ENCODE results near the gene HK2.

Gene HK2

GRCh38 chr2:74814102-74814501 is 19.8 kb upstream of the HK2 start:
- DNase-seq (ENCODE audit: low read depth) = no peak
- no peak overlapping the region for H3K4me3 ChIP-seq (ENCODE audit: low read depth, low read length)
- TF ChIP-seq, protein P1, sequence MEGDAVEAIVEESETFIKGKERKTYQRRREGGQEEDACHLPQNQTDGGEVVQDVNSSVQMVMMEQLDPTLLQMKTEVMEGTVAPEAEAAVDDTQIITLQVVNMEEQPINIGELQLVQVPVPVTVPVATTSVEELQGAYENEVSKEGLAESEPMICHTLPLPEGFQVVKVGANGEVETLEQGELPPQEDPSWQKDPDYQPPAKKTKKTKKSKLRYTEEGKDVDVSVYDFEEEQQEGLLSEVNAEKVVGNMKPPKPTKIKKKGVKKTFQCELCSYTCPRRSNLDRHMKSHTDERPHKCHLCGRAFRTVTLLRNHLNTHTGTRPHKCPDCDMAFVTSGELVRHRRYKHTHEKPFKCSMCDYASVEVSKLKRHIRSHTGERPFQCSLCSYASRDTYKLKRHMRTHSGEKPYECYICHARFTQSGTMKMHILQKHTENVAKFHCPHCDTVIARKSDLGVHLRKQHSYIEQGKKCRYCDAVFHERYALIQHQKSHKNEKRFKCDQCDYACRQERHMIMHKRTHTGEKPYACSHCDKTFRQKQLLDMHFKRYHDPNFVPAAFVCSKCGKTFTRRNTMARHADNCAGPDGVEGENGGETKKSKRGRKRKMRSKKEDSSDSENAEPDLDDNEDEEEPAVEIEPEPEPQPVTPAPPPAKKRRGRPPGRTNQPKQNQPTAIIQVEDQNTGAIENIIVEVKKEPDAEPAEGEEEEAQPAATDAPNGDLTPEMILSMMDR (IDR thresholded peaks at IDR 0.05; ENCODE audit: insufficient read depth, low read depth, low read length, missing control alignments) = no peak

DNA sequence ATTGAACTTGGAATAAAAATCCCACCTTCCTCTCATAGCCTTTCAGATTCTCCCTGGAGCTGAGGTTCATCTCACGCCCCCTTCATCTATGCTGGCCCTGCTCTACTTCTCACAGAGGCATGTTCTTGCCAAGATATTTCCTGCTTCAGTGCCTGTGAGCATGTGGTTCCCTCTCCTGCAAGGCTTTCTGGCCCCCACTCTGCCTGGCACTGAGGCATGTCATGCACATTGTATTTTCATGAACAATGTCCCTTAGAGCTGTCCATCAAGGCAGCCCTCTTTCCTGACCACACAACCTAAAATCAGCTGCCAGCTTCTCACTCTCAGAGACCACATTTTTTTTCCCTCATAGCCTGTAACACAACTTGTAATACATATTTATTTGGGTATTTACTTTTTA is 18.0 kb upstream of the HK2 start:
- TF ChIP-seq, protein P1 (IDR thresholded peaks at IDR 0.05; ENCODE audit: insufficient read depth, low read depth, low read length, missing control alignments) = no peak
- no peak for DNase-seq (ENCODE audit: low read depth)
- H3K4me3 ChIP-seq (ENCODE audit: low read depth, low read length) = no peak overlapping the region

DNA sequence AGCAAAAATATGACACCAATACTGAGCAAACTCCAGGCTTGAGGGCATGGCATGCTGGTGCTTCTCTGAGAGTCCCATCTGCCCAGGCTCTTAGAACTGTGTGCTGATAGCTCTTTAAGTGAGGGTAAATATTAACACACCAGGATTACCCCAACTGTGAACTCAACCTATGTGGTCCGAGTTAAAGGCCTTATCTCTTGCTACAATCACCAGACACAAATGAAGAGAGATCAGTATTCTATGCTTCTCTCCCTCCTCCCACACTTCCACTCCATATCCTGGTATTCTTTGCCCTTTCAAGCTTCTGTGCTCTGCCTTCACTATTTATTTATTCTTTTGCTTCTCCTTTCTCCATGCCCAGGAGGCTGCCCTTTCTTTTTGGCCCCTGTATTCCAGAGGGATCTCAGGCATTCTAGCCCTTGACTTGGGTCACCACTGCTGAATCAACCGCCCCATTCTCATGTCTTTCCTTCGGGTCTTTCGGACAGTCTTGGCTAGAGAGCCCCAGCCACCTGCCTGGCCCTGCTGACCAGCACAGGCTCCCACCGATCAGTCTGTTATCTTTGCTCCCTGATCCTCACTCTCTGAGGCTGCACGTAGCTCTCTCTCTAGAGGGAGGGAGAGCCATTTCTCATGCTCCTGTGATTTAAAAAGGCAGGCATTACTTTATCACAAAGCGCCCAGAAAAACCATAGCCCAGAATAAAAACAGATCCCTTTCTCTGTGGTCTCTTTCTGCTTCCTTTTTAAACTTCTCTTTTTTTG is 17.2 kb upstream of the HK2 start:
- DNase-seq (ENCODE audit: low read depth) = no peak
- TF ChIP-seq, protein P1 (IDR thresholded peaks at IDR 0.05; ENCODE audit: insufficient read depth, low read depth, low read length, missing control alignments) = no peak
- H3K4me3 ChIP-seq (ENCODE audit: low read depth, low read length) = no peak overlapping the region

GRCh38 chr2:74817304-74817675 is 16.6 kb upstream of the HK2 start:
- TF ChIP-seq, protein P1 (IDR thresholded peaks at IDR 0.05; ENCODE audit: insufficient read depth, low read depth, low read length, missing control alignments) = no peak
- H3K4me3 ChIP-seq (ENCODE audit: low read depth, low read length) = no peak overlapping the region
- DNase-seq (ENCODE audit: low read depth) = no peak

DNA sequence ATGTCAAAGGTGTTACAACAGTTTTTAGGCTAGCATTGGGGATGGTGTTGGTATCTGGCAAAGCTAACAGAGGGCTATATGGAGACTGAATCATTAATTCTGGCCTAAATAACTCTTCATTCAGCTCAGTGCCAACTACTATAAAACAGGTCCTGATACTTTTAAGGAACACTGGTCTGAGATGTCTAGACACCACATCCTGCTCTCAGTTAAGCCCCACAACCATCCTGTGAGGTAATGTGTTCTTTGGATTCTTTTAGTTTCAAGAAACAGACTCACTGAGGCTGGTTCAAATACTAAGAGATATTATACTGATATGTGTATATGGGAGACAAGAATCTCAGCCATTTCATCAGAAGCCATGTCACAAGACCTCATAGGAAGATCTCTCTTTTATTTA is 14.2 kb upstream of the HK2 start:
- DNase-seq (ENCODE audit: low read depth) = no peak
- TF ChIP-seq, protein P1 (IDR thresholded peaks at IDR 0.05; ENCODE audit: insufficient read depth, low read depth, low read length, missing control alignments) = no peak
- H3K4me3 ChIP-seq (ENCODE audit: low read depth, low read length) = no peak overlapping the region

DNA sequence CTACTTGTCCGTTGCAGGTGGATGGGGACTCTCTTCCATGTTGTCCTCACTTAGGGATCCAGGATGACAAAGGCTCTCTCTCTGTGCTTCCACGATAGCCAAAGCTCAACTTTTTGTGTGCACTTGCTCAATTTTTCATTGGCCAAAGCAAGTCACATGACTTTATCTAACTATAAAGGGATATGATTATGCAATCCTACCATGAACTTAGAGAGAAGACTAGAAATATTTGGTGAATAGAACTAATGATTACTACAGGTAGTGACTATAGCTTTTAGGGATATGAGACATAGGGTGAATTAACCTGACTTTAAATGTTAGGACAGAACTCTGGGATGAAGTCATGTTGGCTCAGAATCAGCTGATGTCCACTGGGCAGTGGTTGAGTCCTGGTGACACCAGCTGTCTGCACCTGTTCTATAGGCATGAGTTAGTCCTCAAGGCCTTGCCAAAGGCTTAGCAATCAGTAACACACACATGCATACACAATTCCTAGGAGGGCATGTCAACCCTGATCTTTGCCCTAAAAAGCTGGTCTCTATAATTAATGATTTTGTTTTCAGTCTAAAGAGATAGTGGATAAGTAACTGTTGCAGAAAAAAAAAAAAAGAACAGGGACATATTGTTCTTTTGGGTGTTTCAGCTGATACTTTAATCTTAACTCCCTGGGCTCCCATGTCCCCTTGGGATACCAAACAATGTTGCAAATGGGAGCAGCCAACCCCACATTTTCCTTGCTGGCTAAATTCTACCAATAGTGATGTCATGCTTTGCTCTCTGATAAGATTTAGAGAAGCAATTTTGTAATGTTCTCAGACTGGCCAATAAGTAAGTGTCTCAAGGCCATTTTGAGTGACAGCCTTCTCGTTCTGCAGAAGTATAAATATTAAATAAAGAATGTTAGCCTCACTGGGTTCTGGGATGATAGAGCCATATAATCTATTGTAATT is 12.5 kb upstream of the HK2 start:
- no peak for DNase-seq (ENCODE audit: low read depth)
- no peak overlapping the region for H3K4me3 ChIP-seq (ENCODE audit: low read depth, low read length)
- TF ChIP-seq, protein P1 (IDR thresholded peaks at IDR 0.05; ENCODE audit: insufficient read depth, low read depth, low read length, missing control alignments) = no peak
